Glomerular visceral epithelial cell (primary cell): Measurements from ENCODE around the gene IKBKE.
"Not testable (repeated sequence)": the region's sequence is repeated elsewhere in the genome, so short reads cannot be mapped to it uniquely, and the experiment has no call there.

ENCODE experiments used
- DNase-seq: peaks from one replicate; pipeline ENCODE4 v3.0.0-alpha.2; 2016; ENCODE audit errors: extremely low spot score

The IKBKE gene

DNA sequence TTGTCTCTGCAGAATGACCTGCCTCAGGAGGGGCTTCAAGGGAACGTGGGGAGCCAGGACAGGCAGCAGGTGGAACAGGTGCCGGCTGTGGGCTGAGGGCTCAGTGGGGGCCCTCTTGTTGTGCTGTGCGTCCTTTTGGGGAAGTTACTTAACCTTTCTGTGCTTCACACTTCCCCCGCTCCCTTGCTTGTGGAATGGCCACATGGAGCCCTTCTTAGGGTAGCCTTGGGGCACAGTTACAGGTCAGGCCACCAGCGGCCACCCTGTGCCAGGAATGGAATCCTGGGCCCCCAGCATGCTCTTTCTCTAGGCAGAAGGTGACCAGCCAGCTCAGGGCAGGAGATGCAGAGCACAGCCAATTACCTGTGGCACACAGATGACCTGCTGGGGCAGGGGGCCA, 2.6 kb downstream of the IKBKE start:
- no peak for DNase-seq

DNA sequence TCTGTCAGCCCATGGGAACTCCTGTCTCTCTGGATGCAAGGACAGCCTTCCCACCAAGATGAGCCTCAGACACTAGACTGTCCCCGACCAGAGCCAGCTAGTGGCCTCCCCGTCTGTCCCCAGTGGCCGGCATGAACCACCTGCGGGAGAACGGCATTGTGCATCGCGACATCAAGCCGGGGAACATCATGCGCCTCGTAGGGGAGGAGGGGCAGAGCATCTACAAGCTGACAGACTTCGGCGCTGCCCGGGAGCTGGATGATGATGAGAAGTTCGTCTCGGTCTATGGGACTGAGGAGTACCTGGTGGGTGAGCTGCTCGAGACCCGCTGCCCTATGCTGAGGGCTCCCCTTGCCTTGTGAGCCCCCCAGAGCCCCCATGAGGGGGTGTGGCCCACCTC, 5.8 kb downstream of the IKBKE start:
- no peak for DNase-seq

DNA sequence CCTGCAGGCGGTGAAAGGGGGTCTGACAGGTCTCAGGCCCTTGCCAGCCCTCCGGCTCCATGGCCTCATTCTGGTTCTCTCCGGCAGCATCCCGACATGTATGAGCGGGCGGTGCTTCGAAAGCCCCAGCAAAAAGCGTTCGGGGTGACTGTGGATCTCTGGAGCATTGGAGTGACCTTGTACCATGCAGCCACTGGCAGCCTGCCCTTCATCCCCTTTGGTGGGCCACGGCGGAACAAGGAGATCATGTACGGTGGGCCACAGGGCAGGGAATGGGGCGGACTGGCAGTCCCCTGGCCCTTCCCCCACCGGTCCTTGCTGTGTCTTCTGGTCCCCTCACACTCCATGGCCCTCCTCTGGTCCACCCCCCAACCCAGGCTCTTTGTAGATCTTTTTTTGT, 6.3 kb downstream of the IKBKE start:
- DNase-seq: no peak

DNA sequence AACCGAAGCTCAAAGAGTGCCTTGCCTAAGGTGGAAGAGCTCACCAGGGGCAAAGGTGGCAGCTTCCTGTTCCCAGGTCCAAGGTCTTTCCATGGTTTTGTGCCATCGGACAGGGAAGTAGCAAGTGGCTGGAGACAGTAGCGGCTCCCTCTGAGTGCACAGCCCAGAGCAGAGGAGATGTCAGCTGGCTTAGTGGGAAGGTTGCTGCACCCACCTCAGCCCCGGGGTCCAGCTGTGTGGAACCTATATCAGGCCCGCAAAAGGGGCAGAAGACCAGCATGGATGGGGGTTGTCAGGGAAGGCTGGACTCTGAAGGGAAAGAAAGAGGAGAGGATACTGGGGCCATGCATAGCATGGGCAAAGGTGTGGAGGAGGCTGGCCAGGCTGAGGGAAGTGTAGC, 6.8 kb downstream of the IKBKE start:
- DNase-seq: no peak

DNA sequence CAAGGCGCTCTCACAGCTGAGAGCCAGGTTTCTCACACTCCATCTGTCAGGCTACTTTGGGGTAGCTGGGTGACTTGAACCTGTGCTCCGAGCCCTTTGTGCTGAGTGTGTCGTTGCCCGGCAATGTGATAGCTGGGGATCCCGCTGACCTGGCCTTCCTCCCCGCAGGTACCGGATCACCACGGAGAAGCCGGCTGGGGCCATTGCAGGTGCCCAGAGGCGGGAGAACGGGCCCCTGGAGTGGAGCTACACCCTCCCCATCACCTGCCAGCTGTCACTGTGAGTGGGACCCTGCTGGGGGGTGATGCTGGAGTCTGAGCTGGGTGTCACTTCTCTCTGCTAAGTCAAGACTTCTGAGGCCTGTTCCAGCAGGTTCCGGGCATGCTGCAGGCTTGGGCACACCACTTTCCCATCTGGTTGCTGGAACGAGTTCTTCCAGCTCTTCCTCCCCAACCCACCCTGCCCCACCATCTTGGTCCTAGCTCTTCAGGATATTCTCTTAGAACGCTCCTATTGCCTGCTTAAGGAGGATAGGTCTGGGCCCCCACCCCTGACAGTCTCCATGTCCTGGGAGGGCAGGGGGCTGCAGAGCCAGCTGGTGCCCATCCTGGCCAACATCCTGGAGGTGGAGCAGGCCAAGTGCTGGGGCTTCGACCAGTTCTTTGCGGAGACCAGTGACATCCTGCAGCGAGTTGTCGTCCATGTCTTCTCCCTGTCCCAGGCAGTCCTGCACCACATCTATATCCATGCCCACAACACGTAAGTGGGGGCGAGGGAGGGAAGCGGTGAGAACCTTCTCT, 7.5 kb downstream of the IKBKE start:
- no peak for DNase-seq

DNA sequence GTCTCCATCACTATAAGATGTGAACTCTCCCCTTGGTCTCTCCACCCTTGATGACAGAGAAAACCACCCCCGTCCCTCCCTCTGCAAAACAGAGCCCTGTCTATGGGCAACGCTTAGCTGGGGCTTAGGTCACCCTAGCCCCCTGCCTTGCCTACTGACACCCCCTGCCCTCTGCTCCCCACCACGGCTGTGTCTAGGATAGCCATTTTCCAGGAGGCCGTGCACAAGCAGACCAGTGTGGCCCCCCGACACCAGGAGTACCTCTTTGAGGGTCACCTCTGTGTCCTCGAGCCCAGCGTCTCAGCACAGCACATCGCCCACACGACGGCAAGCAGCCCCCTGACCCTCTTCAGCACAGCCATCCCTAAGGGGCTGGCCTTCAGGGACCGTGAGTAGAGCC, 8.5 kb downstream of the IKBKE start:
- DNase-seq: no peak

DNA sequence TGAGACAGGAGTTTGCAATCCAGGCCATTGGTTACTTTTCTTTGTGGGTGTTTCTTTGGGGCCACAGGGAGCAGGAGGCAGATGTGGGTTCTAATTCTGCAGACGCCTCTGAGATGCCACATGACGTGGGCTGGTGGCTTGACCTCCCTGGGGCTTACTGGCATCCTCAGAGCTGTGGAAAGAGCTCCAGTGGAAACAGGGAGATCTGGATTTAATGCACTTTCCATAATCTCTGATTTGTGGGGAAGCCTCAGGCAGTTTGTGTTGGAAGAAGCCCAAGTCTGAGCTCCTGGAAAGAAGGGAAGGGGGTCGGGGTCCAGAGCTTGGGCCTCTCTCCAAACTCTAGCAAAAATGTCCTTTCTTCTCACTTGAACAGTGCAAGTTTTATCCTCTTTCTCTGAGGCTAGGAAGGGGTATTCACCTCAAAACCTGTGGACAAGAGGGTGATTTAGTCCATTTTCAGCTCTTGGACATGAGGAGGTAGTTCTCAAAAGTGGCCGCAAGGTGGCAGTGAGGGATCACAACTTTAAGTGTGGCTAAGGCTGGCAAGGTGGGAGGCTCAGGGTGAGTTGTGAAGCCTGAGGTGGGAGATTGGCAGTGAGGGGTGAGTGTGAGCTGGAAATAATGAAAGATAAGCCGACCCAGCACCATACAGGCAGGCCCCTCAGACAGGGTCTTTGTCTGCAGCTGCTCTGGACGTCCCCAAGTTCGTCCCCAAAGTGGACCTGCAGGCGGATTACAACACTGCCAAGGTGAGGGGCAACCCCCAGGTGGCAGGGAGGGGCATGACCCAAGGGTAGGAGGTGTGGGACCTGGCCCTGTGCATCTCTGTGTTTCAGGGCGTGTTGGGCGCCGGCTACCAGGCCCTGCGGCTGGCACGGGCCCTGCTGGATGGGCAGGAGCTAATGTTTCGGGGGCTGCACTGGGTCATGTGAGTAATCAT, 9.2 kb downstream of the IKBKE start:
- peak; percentile 80 for DNase-seq

DNA sequence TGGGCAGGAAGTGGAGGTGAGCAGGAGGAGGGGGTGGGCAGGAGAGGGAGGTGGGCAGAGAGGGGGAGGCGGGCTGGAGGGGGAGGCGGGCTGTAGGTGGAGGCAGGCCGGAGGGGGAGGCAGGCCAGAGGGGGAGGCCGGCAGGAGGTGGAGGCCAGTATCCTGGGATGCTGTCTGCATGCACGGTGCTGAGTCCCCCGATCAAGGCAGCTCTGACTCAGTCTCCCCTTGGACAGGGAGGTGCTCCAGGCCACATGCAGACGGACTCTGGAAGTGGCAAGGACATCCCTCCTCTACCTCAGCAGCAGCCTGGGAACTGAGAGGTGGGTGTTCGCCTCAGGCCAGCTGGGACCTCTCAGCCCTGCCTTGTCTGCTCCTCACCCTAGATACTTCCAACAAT, 9.9 kb downstream of the IKBKE start:
- DNase-seq: no peak

DNA sequence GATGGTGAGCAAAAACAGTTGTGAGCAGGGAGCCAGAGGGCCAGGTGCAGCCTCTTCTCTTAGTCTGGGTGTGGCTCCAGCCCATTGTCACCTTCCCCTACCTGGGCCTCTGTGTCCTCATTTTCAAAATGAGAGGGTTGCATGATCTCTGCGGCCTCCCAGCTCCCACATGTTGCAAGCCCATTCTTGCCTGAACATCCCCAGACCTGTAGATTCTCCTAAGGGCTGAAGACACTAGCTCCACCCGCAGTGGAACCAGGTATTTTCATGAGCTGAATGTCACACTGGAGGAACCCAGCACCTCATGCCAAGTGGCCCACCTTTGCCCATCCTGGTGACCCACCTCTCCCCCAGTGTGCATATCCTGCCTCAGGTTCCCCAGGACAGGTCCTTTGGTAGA, 12.3 kb downstream of the IKBKE start:
- DNase-seq: no peak

DNA sequence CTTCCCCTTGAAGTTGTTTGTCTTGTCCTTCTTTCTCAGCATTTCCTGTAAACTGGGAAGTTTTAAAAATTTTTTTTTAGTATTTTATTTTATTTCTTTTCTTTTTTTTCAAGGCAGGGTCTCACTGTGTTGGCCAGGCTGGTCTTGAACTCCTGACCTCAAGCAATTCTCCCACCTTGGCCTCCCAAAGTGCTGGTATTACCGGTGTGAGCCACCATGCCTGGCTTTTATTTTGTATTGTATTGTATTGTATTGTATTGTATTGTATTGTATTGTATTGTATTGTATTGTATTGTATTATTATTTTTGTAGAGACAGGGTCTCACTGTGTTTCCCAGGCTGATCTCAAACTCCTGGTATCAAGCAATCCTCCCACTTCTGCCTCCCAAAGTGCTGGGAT, 13.6 kb downstream of the IKBKE start:
- not testable (repeated sequence) for DNase-seq

DNA sequence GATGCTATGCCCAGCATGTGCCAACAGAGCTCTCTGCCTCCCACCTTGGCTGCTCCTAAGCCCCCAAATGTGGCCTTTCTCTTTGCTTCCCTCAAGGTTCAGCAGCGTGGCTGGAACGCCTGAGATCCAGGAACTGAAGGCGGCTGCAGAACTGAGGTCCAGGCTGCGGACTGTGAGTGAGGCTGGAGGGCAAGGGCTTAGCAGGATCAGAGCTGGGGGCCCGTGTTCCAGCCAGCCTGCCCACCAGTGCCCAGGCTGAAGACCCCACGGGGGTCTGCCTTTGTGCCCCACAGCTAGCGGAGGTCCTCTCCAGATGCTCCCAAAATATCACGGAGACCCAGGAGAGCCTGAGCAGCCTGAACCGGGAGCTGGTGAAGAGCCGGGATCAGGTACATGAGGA, 14.6 kb downstream of the IKBKE start:
- no peak for DNase-seq

DNA sequence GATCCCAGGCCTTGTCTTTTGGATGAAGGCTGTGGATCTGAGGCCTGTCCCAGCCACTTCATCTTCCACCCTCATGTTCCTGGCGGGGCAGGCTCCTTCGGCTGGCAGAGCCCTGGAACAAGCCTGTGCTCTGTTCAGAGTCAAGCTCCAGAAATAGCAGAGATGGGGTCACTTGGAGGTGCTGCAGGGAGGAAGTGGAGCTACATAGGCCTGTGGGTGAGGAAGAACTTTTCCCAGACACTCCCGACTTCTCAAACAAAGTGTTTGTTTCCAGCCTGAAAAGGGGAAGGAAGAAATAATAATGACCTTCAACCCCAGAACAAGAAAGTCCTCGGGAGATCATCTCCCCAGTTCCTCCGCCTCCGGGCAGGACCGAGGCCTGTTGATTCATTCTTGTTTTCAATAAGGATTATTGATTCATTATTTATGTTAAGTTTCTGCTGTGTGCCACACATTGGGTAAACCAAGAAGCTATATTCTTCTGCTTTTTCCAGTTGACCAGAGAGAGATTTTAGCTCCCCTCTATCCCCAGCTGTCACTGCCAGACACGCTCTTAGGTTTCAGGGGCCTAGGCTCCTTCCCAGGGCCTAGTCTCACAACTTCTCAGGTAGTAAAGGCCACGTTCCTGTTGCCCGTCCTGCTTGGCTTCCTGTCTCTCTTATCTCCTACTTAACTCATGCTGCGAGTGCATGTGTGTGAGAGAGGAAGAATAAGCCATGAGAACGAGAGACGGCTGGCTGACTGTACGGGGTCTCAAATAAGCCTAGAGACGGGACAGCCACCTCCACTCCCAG, 16.9 kb downstream of the IKBKE start:
- no peak for DNase-seq

DNA sequence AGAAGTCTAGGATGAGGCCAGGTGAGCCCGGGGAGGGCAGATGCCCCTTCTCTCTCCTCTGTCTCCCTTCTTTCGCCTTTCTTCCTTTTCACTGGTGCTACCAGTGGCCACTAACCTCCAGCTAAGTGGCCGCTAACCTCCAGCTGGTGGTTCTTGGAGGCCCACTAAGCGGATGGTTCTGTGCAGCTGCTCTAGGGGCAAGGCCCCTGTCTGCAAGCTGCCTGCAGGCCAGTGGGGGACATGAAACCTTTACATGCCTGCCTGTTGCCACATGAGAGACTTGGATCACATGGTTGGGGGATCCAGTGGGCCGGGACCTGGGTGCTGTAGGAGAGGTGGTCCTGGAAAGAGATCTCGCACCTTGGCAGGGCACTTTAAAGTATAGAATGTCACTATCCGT, 17.7 kb downstream of the IKBKE start:
- no peak for DNase-seq

DNA sequence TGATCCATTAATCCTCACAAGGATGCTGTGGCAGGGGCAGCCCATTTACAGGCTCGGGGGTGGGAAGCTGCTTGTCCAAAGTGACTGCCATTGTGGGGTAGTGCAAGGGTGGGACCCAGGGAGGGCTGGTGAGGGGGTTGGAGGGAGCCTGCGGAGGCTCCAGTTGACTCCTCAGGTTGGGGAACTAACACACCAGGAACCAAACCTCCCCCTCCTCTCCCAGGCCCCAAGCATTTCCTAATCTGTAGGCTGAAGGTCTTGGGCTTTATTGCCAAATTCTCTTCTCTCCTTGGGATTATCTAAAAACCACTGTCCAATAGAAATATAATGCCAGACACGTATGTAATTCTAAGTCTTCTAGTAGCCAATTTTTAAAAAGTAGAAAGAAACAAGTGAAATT, 18.2 kb downstream of the IKBKE start:
- DNase-seq: no peak

DNA sequence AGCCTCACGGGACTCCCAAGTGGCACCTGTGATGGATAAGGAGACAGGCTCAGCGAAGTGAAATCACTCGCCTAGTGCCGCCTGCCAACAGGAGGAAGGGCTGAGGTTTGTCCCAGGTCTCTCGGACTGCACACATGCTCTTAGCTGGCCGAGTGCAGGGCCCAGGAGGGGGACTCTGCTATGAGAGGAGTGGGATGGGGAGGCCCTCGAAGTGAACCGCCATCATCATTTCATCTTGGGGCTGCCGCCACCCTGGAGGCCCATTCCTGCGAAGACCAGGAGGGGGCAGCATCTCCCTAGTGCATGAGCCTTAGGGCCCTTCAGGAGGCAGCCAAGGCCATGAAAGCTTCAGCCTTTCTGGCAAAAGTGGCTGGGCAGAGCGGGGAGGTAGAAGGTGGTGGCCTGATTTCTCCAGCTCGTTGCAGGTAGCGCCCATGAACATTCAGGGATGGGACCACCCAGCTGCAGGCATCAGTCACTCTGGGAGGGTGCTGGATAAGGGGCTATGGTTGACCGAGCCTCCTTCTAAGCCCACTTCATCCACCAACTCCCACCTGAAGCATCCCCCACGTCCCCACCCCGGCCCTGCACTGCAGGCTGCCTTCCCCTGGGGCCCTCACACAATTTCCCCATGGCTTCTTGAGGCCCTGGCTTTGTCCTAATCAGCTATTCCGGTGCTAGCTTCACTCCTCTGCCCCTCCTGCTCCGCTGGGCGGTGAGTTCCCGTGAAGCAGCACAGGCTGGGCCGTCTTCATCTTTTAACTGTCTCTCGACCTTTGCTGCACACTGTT, 19.9 kb downstream of the IKBKE start:
- peak; percentile 80 for DNase-seq

DNA sequence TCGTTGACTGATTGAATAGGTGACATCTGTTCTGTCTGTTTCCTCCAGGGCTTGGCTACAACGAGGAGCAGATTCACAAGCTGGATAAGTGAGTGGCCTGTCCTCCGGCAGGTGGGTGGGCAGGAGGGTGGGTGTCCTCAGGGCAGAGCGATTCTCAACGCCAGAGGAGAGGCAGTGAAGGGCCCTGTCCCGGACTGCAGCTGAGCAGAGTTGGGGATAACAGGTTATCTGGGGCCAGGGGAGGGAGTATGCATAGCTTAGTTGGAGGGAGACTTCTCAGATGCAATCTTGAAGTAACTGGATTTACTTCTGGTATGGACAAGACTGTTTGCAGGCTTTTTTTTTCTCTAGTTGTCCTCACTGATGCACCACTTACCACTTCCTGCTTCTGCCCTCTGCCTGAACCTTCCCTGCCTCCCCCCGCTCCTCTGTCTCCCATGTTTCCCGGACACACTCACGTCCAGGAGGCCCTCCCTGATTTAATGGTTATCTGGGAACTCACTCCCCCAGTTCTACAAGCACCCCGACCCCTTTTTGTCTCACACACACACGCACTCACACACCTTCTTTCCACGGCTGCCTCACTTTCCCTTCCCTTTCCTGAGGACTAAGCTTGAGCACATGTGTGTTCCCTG, 20.6 kb downstream of the IKBKE start:
- DNase-seq: peak; percentile 52

DNA sequence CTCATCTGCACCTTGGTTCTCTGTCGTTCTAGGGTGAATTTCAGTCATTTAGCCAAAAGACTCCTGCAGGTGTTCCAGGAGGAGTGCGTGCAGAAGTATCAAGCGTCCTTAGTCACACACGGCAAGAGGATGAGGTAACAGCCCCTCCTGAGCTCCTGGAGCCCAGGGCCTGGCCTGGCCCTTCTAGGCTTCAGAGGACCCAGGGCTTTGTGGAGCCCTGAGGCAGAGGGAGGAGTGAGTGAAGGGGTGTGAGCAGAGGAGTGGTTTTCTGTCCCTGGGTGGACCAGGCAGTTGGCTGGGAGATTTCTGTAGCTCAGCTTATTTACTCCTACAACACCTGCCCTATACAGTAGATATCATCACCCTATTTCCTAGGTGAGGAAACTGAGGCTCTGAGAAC, 21.3 kb downstream of the IKBKE start:
- no peak for DNase-seq

DNA sequence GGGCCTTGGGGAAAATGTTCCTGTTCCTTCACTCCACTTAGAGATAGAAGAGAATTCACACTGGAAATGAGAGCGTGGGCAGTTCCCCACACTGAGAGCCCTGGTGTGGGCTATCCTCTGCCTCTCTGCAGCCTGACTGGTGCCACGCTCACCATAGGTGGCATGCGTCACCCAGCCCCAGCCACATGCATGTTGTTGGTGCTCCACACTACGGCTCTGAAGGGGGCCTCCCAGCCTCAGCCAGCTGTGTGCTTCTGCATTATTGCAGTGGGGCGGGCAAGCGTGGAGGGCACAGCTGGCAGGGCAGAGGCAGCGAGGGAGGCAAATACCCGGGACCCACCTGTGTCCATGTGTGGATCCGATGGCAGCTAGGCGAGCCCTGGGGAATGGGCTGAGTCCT, 22.3 kb downstream of the IKBKE start:
- no peak for DNase-seq

DNA sequence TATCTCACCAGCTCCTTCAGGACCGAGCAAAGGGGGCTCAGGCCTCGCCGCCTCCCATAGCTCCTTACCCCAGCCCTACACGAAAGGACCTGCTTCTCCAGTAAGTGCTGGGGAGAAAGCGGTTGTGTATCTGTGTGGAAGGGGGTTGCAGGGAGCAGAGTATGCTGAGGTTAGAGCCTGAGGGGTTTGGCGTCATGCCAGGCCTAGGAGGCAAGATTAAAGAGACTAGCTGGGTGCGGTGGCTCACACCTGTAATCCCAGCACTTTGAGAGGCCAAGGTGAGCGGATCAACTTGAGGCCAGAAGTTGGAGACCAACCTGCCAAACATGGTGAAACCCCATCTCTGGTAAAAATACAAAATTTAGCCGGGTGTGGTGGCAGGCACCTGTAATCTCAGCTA, 23.0 kb downstream of the IKBKE start:
- no peak for DNase-seq

DNA sequence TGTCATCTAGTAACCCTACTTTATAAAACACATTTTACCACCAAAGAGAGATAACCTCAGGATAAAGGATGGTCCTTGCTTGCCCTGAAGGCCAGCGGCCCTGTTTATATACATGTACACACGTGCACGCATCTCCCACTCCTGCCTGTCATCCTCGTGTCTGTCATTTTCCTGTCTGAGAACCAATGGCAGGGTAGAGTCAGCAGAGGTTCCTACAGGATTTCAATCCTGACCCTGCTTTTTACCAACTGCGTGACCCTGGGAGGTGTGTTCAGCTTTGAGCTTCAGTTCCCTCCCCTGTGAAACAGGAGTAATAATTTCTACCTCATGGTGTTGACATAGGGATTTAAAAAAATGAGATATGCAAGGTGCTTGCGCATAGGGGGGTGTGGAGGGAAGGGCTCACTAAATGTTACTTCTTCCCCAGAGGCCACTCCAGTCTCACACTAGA, 24.8 kb downstream of the IKBKE start:
- DNase-seq: no peak

DNA sequence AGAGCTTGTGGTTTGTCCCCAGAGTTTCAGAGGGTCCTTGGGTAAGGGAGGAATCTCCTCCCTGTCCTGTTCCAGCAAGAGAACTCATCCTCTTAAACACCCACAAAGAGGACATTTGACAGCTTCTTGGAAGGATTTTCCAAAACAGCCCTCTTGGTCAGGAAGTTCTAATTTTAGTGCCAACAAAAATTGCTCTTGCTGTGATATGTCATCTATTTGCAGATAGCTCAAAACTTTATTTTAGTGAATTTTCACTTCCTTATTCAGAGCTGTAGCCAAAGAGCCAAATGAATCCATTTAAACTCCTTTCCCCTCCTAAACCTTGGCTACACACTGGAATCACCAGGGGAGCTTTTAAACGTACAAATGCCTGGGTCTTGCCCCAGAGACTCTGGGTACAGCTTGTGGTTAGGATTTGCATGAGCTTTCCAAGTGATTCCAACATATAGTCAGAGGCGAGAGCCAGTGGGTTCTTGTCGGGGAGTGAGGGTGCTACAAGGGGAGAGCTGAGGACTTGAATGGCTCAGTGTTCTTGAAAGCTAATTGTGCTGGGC, 25.3 kb downstream of the IKBKE start:
- peak; percentile 61 for DNase-seq
